Measurements from ENCODE around the gene NXT1. TPM values are rescaled to one million over a fixed set of nuclear protein-coding genes. Genes with fewer than 3 reads are reported as not detected.

The NXT1 gene
- total and polyA plus RNA-seq, 2 experiments from 2014 or later = 30.2 to 34.4 TPM

DNA sequence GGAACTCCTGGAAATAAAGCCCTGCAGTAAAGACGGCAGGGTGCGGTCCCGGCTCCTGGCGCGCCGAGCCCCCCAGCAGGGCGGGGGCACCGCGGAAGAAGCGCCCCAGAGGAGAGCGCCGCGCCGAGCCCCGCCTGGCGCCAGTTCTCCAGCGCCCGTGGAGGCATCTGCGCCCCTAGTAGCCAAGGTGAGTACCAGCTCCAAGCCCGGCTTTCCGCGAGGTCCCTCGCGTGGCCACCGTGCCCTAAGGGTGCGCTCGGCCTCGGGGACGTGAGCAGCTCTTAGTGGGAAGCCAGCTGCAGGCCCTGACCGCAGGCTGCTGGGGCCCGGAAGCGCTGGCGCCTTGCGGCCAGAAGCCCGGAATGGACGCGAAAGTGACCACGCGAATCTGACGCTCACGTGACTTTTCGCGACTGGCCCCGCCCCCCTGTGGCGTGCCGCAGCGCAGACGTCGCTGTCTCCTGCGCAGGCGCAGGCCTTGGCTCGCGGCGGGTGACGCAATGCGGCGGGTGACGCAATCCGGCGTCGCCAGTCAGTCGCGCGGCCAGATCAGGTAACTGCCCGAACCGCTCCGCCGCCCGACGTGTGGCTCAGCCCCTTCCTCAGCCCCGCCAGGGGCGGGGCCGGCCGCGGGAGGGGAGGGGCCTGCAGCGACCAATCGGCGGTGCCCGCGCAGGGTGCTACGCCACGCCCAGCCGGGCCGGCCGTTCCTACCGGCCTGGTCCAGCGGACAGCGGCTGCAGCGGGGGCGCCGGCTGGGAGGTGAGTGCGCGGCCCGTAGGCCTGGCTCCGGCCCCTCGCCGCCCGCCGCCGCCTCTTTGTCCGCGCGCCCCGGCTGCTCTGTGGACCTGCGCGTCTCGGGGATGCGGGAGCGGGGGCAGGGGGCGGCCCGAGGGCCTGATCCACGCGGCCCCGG lies 11.1 kb downstream of the NXT1 start, which contains the start of gene GZF1:
GZF1 (plus strand) TSS at position 707 of the 916 bp plus-strand sequence. CDS start 2,202 bp downstream, outside the sequence.
- ATAC-seq (peak; percentile 73), DNase-seq (ENCODE audit: low spot score) (peak; percentile 97)
- peaks cover 36% of the 10 kb centered on the region for H3K79me2 ChIP-seq (replicated peaks; ENCODE audit: insufficient read depth)
- H3K4me2 ChIP-seq = peak within 1 kb of the TSS; percentile 94
- TF ChIP-seq POLR2AphosphoS5 (IDR thresholded peaks at IDR 0.05; ENCODE audit: low read depth) = peak; percentile 84
- TF ChIP-seq ZNF462 (CRISPR knock-in tag; IDR thresholded peaks at IDR 0.05) = no peak
- no peak for TF ChIP-seq ZNF114 (CRISPR knock-in tag; IDR thresholded peaks at IDR 0.05)
- TF ChIP-seq, protein P1, sequence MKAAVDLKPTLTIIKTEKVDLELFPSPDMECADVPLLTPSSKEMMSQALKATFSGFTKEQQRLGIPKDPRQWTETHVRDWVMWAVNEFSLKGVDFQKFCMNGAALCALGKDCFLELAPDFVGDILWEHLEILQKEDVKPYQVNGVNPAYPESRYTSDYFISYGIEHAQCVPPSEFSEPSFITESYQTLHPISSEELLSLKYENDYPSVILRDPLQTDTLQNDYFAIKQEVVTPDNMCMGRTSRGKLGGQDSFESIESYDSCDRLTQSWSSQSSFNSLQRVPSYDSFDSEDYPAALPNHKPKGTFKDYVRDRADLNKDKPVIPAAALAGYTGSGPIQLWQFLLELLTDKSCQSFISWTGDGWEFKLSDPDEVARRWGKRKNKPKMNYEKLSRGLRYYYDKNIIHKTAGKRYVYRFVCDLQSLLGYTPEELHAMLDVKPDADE (IDR thresholded peaks at IDR 0.05) = peak; percentile 47; the same call in 1 of the 2 replicates
- peak; percentile 98 for TF ChIP-seq CREB1 (CRISPR knock-in tag; IDR thresholded peaks at IDR 0.05; ENCODE audit: low read depth)
- H3K9me2 ChIP-seq (ENCODE audit: insufficient read depth) = no peaks in the 10 kb centered on the region
- H3K36me3 Mint-ChIP-seq (ENCODE audit: low read depth) = peaks cover 21% of the 10 kb centered on the region
- peaks cover 17% of the 10 kb centered on the region for H4K20me1 ChIP-seq (replicated peaks; ENCODE audit: insufficient read depth)
- H2AFZ ChIP-seq = peak within 1 kb of the TSS; percentile 83
- H3K4me1 Mint-ChIP-seq = peaks cover 39% of the 10 kb centered on the region
- no peaks in the 10 kb centered on the region for H3K27me3 ChIP-seq (ENCODE audit: insufficient read depth)
- peak within 1 kb of the TSS; percentile 96 for H3K27ac Mint-ChIP-seq
- peak within 1 kb of the TSS; percentile 95 for H3K4me3 ChIP-seq
- H3K4me3 Mint-ChIP-seq = peak within 1 kb of the TSS; percentile 90
- no peaks in the 10 kb centered on the region for H3K9me3 Mint-ChIP-seq
- peaks cover 27% of the 10 kb centered on the region; the same call in 1 of the 2 replicates for H3K4me1 ChIP-seq (ENCODE audit: insufficient read depth)
- H3K27ac ChIP-seq (ENCODE audit: low read depth) = peak within 1 kb of the TSS; percentile 94; the same call in 1 of the 2 replicates
- H3K36me3 ChIP-seq (ENCODE audit: insufficient read depth) = no peaks in the 10 kb centered on the region
- peaks cover 23% of the 10 kb centered on the region for H3K27me3 Mint-ChIP-seq (ENCODE audit: insufficient read depth, low read depth, poor library complexity)
- H3F3A ChIP-seq (replicated peaks; ENCODE audit: low read depth) = peaks cover 11% of the 10 kb centered on the region; the same call in 1 of the 2 replicates

All from GM23338 (cell line).